GM19438 (cell line): ENCODE measurements around the gene UMODL1.

Experiments
- ATAC-seq: cut with Tn5 transposase; IDR thresholded peaks from one replicate; pipeline ENCODE4 v1.9.1; 2021; ENCODE audit warnings: low read depth; ENCODE audit not compliant: unreplicated experiment

Gene UMODL1

DNA sequence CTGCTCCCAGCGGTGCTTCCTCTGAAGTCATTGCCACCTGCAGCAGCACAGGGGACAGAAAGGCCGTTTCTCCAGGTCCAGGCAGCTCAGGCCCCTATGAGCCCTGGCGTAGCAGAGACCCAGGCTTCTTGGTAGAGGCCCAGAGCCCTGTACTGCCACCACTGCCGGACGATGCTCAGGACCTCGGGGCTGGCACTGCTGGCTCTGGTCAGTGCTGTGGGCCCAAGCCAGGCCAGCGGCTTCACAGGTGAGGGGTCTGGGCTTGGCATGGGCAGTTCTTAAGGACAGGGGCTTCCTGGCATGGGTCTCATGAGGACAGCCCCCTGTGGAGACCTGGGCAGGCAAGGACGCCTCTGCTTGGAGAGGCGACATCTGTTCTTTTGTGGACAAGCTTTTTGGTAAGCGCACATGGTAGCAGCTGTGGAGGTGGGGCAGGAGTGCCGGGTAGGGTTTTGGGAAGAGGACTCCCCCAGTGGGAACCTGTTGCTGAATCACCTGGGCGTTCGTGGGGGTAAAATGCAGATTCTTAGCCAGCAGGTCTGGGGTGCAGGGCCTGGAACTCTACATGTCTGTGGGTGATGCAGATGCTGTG is at the start of gene UMODL1:
TSS of gene UMODL1 (plus strand) at position 172 of the 592 bp plus-strand sequence. CDS start at position 172, 0 bp downstream.
- no peak for ATAC-seq

GRCh38 chr21:42021371-42022090 is 49.6 kb upstream of the UMODL1 start:
- no peak for ATAC-seq

DNA sequence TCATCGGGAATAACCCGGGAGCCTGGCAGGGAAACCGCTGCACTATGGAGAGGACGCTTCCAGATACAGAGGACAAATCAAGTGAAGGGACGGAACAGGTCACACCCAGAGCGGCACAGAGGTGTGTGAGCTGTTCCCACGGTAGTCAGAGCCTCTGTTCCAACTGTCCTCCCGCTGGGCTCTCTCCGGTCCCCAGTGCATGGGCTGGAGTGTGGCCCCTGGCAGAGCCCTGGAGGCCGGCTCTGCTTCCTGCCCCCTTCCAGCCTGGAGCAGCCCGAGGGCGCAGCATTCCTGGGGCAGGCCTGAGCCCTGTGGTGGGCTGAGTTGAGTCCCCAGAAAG is 49.1 kb upstream of the UMODL1 start:
- ATAC-seq = no peak

DNA sequence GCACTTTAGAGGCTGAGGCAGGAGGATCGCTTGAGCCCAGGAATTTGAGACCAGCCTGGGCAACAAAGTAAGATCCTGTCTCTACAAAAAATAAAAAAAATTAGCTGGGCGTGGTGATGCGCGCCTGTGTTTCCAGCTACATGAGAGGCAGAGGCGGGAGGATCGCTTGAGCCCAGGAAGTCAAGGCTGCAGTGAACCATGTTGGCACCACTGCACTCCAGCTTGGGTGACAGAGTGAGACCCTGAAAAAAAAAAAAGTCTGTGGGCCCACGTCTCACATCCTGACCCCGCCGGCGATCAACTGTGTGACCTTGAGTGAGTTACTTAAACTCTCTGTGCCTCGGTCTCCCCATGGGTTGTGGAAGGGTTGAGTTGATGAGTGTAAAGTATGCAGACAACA is 48.2 kb upstream of the UMODL1 start:
- no peak for ATAC-seq

GRCh38 chr21:42025376-42026081 is 45.6 kb upstream of the UMODL1 start:
- no peak for ATAC-seq

DNA sequence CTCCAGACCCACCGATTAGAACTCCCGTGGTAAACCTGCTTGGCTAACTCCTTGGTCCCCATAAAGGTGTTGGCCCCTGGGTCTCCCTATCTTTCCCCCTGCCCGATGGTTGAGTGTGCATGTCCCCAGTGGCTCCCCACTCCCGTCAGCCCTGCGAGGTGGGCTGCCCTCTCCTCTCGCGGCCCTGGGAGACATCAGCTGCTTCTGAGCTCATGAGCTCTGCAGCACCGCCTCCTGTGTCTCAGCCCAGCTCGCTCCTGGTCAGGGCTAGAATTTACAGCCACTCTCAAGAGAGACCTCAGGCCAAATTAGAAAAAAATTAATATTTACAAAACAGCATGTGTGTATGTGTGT is 45.1 kb upstream of the UMODL1 start:
- ATAC-seq = no peak

DNA sequence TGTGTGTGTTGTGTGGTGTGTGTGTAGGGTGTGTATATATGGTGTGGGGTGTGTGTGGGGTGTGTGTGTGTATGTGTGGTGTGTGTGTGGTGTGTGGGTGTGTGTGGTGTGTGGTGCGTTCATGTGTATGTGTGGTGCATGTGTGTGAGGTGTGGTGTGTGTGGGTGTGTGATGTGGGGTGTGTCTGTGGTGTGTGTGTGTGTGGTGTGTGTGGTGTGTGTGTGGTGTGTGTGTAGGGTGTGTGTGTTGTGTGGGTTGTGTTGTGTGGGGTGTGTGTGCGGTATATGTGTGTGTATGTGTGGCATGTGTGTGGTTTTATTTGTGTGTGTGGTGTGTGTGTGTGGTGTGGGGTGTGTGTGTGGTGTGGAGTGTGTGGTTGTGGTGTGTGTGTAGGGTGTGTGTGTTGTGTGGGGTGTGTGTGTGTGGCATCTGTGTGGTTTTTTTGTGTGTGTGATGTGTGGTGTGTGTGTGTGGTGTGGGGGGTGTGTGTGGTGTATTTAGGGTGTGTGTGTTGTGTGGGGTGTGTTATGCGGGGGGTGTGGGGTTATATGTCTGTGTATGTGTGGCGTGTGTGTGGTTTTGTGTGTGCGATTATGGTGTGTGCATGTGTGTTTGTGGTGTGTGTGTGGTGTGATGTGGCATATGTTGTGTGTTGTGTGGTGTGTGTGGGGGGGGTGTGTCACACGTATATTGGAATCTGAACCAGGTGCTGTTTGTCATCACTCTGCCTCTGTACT is 43.9 kb upstream of the UMODL1 start:
- ATAC-seq = no peak

DNA sequence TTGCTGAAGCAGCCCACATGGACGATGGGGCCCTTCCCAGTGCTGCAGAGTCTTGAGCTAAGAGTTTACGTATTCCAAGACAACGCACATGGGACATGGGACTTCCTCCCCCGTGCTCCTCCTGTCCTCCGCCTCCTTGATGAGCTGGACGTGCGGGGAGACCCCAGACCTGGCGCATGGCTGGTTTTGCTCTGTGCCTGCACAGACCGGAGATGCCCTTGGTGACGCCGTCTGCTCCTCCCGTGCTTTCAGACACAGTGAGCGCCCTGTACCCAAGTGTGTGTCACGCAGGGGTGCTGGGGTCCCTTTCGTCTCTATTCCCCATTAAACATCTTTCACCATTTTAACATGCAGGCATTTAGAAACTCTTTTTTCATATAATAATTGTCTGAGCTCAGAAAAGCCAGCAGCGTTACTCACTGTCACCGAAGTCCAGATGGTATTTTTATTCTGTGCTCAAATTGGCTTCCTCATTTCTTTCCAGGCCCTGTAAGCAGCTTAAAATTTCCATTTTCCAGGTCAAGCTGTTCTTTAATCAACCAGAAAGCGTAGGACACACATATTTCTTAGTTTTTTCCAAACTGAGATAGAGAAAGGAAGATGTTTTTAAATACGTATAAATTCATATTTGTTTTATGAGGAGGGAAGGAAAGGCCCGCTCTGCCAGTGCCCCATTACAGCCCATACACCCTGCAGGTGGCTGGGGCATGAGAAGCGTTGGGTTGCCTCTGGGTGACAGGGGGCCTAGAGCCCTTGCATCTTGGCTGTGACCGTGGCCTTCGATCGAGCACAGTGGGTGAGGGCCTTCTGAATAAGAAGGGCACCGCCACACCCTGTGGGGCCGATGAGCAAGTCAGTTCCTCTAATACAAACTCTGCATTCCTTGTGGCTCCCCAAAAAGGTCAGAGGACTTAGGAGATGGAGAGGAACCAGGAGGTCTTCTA is 43.0 kb upstream of the UMODL1 start:
- no peak for ATAC-seq

- no peak for ATAC-seq
Observed at GRCh38 chr21:42028766-42029425, 42.2 kb upstream of the UMODL1 start.

DNA sequence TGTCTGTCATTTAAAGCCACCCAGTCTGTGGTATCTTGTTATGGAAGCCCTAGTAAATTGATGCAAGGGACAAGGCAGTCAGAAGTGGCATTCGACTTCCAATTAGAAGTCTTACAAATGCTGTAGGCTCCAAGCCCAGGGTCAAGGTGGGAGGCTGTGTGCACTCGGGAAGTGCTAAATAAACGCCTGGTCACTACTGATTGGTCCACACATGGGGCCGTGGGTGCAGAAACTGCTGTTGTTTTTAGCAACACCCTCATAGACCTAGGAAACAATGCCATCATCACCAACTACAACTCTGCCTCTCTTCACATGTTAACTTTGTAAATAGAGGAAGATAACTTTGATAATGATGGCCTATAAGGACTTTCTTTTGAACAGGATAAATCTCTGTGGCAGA is 40.8 kb upstream of the UMODL1 start:
- no peak for ATAC-seq

DNA sequence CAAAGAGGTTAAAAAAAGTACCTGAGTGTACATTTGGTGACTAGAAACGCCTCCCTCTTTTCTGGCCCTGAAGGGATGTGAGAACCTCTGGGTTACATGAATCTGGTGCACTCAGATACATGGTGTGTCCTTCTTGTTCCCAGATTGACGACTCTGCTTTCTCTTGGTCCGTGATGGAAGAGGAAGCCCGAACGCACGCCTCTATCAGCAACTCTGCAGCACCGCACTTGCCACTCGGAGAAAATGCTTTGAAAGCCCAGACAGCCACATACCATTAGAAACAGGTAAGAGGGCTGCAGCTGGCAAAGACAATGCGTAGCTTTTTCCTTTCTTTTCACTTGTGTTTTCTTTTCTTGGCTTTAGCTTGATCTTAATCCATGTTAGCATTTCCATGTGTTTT is 39.9 kb upstream of the UMODL1 start:
- ATAC-seq = no peak

GRCh38 chr21:42031816-42032215 is 39.3 kb upstream of the UMODL1 start:
- ATAC-seq = no peak

- ATAC-seq = no peak
Observed at GRCh38 chr21:42032266-42032665, 38.9 kb upstream of the UMODL1 start.

DNA sequence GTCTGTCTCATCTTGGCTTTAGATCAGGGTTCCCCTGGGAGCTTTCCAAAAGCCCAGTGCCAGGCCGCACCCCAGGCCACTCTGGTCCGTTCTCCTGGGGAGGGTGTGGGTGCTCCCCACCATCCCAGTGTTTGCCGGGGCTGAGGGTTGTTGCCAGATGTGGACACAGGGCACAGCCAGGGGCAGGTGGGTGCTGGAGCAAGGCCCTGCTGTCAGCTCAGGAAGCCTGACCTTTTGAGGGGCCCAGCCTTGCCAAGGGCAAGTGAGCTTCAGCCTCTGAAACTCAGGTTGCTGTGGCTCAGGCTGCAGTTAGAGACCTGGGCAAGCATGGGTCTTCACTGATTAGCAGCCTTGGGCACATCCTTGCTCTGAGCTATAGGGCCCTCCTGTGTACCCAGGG is 38.1 kb upstream of the UMODL1 start:
- ATAC-seq = no peak

- ATAC-seq = no peak
Observed at GRCh38 chr21:42036313-42036712, 34.8 kb upstream of the UMODL1 start.

- ATAC-seq = no peak
Observed at GRCh38 chr21:42037516-42037915, 33.6 kb upstream of the UMODL1 start.

- no peak for ATAC-seq
Observed at GRCh38 chr21:42037943-42038342, 33.2 kb upstream of the UMODL1 start.

DNA sequence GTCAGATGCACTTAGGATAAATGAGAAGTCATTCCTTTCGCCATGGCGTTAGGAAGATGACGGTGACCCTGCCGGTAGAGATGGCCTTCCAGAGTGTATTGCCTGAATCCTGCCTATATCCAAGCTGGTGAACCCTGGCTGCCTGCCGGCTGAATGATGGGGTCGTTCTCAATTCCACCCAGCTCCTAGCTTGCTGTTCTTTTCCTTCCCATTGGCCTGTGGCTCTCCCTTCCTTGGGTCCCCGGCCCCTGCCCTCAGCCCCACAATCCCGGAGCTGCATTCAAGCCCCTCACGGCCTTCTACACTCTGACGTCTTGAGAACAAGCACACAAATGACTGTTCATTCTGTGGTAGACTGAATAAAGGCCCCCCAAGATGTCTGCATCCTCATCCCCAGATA is 32.7 kb upstream of the UMODL1 start:
- ATAC-seq = no peak

DNA sequence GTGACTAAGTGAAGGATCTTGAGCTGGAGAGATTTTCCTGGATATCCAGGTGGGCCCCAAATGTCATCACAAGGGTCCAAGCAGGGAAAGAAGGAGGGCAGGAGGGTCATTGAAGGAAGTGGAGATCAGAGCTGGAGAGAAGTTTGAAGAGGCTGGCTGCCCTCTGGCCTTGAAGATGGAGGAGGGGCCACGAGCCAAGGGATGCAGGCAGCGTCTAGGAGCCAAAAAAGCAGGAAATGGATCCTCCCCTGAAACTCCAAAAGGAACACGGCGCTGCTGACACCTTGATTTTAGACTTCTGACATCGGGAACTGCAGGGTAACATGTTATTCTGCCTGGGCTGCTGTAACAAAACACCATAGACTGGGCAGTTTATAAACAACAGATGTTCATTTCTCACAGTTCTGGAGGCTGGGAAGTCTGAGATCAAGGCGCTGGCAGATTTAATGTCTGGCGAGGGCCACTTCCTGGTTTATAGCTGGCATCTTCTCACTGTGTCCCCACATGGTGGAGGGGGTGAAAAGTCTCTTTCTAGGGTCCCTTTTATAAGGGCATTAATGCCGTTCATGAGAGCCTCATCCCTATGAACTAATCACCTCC is 32.2 kb upstream of the UMODL1 start:
- no peak for ATAC-seq
